HEK293T (cell line): ENCODE measurements around the gene MINAR1.
A peak's percentile ranks its signal among the peaks of the same experiment; 100 is the strongest.

Experiments
- CTCF ChIA-PET: fragments of 350-600 bp; formaldehyde crosslinking; extraction: SDS; loops from one replicate; lab custom pipeline; 2021; ENCODE audit warnings: antibody characterized with exemption, inconsistent platforms; lab: Yijun Ruan, JAX
- POLR2A ChIA-PET: fragments of 350-600 bp; formaldehyde crosslinking; extraction: SDS; loops from one replicate; lab custom pipeline; 2020; ENCODE audit warnings: antibody characterized with exemption, inconsistent platforms; lab: Yijun Ruan, JAX
- DNase-seq: peaks from one replicate; pipeline ENCODE4 v3.0.0; 2012; ENCODE audit warnings: mixed read lengths; ENCODE audit errors: extremely low spot score
- ARNT ChIP-seq: fragments of 450-650 bp; IDR thresholded peaks from 2 replicates; pipeline ENCODE4 v1.6.1; 2017; ENCODE audit warnings: mild to moderate bottlenecking
- BHLHE40 ChIP-seq: fragments of 450-650 bp; IDR thresholded peaks from 2 replicates; pipeline ENCODE4 v1.6.1; 2016; ENCODE audit warnings: mild to moderate bottlenecking, moderate library complexity, borderline replicate concordance
- CTBP1 ChIP-seq: fragments of 450-650 bp; IDR thresholded peaks from 2 replicates; pipeline ENCODE4 v1.6.1; 2016; ENCODE audit warnings: borderline replicate concordance
- ELF4 ChIP-seq: fragments of 450-650 bp; IDR thresholded peaks from 2 replicates; pipeline ENCODE4 v1.6.1; 2017; ENCODE audit warnings: antibody characterized with exemption
- FOXA1 ChIP-seq: fragments of 450-650 bp; IDR thresholded peaks from 2 replicates; pipeline ENCODE4 v1.6.1; 2016; ENCODE audit warnings: mild to moderate bottlenecking
- FOXK2 ChIP-seq: fragments of 450-650 bp; IDR thresholded peaks from 2 replicates; pipeline ENCODE4 v1.6.1; 2016; ENCODE audit warnings: mild to moderate bottlenecking
- FOXM1 ChIP-seq: fragments of 450-650 bp; IDR thresholded peaks from 2 replicates; pipeline ENCODE4 v1.6.1; 2017; ENCODE audit warnings: mild to moderate bottlenecking, borderline replicate concordance
- HDGF ChIP-seq: fragments of 450-650 bp; IDR thresholded peaks from 2 replicates; pipeline ENCODE4 v1.6.1; 2017; ENCODE audit warnings: antibody characterized with exemption, borderline replicate concordance
- L3MBTL2 ChIP-seq: fragments of 450-650 bp; conservative IDR thresholded peaks from 2 replicates; pipeline ENCODE4 v1.6.1; 2016; ENCODE audit warnings: mild to moderate bottlenecking
- LEF1 ChIP-seq: fragments of 450-650 bp; IDR thresholded peaks from 2 replicates; pipeline ENCODE4 v1.6.1; 2017; ENCODE audit warnings: mild to moderate bottlenecking, borderline replicate concordance
- NFRKB ChIP-seq: fragments of 450-650 bp; IDR thresholded peaks from 2 replicates; pipeline ENCODE4 v1.6.1; 2016; ENCODE audit warnings: mild to moderate bottlenecking, moderate library complexity
- SP1 ChIP-seq: fragments of 450-650 bp; IDR thresholded peaks from 2 replicates; pipeline ENCODE4 v1.6.1; 2017
- SUZ12 ChIP-seq: fragments of 450-650 bp; IDR thresholded peaks from 2 replicates; pipeline ENCODE4 v1.6.1; 2016; ENCODE audit warnings: mild to moderate bottlenecking
- TARDBP ChIP-seq: fragments of 450-650 bp; IDR thresholded peaks from 2 replicates; pipeline ENCODE4 v1.6.1; 2016
- ZNF384 ChIP-seq: fragments of 450-650 bp; IDR thresholded peaks from 2 replicates; pipeline ENCODE4 v1.6.1; 2016
- TF ChIP-seq, protein P1 (sequence below): fragments of 450-650 bp; IDR thresholded peaks from 2 replicates; pipeline ENCODE4 v1.6.1; 2016

The MINAR1 gene

DNA sequence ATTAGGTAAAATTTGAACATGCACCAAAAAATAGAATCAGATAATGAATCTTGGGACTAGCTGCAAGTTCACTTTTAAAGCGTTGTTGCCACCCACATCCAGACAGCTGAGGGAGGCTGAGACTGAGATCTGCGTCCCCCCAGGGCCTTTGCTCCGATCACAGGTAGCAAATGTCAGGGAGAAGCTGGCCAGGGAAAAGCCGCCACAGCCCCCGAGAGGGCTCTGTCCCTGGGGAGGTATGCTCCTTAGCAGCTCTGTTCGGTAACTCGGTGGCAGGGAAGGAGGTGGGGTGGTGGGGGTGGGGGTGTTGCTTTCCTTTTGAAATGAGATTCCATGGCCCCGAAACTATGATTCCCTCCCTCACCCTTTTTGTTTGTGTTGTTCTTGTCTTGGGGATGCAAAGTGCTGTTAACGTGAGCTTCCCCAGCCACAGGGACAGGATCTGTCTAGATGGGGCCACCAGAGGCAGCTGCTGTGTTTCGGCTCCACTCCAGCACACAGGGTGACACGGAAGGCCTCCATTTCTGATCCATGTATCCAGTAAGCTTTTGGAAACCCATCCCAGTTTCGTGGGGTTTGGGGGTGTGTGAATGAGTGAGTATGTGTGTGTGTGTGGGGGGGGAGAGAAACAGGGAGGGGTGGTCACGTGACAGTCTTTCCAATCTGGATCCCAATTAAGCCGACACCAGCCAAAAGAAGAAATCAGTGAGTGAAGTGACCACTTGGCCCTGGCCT lies 1.1 kb upstream of the MINAR1 start:
- TF ChIP-seq, protein P1, sequence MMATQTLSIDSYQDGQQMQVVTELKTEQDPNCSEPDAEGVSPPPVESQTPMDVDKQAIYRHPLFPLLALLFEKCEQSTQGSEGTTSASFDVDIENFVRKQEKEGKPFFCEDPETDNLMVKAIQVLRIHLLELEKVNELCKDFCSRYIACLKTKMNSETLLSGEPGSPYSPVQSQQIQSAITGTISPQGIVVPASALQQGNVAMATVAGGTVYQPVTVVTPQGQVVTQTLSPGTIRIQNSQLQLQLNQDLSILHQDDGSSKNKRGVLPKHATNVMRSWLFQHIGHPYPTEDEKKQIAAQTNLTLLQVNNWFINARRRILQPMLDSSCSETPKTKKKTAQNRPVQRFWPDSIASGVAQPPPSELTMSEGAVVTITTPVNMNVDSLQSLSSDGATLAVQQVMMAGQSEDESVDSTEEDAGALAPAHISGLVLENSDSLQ: no peak
- TF ChIP-seq ARNT: no peak
- no peak for TF ChIP-seq LEF1
- TF ChIP-seq FOXK2: no peak
- TF ChIP-seq HDGF: no peak
- no peak for TF ChIP-seq ELF4
- no peak for TF ChIP-seq L3MBTL2
- TF ChIP-seq CTBP1: no peak
- TF ChIP-seq FOXA1: no peak
- TF ChIP-seq TARDBP: no peak
- no peak for TF ChIP-seq SP1
- TF ChIP-seq BHLHE40: no peak
- TF ChIP-seq NFRKB: no peak
- no peak for TF ChIP-seq FOXM1
- no peak for TF ChIP-seq ZNF384
- TF ChIP-seq SUZ12: no peak
- ChIA-PET POLR2A (interaction anchor here (1.0 kb wide), 1 partner anchor 120 kb away, joined by 3 read pairs; the partner anchor contains the start of gene TMED3), CTCF (interaction anchor here (0.7 to 2.5 kb wide), 4 partner anchors 21 to 165 kb away, joined by 3 to 13 read pairs (median 8); no protein-coding TSS in a partner anchor)
- no peak for DNase-seq

DNA sequence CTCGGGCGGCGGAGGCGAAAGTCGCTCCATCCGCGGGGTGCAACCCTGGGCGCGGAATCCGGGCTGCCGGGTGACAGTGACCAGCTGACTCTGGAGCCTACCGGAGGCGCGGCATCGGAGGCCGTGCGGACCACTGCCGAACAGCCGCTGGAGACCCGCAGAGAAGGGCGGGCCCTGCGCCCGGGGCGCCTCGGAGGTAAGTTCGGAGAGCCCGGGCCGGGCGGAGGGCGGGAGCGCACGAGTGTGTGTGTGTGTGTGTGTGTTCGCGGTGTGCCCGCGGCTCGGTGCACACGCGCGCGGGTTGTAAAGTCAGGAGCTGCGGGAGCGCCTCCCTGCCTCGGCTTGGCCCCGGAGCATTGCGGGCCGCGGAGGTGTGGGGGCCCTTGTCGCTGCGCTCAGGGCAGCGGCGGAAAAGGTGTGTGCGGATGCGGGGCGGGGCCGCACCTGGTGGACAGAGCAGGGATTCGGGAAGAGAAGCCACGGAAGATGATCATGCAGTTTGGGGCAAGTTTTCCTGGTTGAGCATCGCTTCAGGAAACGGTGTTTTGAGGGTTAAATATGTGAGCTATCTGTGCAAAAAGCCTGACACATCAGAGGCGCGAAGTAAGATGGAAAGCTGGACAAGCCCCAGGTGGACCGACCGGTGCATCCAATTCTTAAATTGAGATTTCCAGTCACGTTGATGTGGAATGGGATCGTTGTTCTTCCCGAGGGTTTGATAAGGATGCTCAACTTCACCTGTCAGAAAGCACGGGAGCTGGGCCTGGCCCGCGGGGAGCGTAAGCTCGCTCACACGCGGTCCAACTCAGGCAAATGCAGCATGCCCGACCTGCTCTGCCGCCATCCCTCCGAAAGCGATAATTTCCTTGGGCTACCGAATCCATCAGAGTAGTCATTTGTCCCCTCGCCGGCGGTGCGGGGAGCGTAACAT lies 474 bp downstream of the MINAR1 start:
- peak; percentile 49 for DNase-seq
- ChIA-PET CTCF (interaction anchor here (1.5 to 2.5 kb wide), 2 partner anchors 19 to 51 kb away, joined by 5 to 10 read pairs; no protein-coding TSS in a partner anchor), POLR2A (no interaction called here)
- TF ChIP-seq ARNT (no peak), NFRKB (no peak), SP1 (no peak), ZNF384 (no peak), FOXM1 (no peak), FOXA1 (no peak)

DNA sequence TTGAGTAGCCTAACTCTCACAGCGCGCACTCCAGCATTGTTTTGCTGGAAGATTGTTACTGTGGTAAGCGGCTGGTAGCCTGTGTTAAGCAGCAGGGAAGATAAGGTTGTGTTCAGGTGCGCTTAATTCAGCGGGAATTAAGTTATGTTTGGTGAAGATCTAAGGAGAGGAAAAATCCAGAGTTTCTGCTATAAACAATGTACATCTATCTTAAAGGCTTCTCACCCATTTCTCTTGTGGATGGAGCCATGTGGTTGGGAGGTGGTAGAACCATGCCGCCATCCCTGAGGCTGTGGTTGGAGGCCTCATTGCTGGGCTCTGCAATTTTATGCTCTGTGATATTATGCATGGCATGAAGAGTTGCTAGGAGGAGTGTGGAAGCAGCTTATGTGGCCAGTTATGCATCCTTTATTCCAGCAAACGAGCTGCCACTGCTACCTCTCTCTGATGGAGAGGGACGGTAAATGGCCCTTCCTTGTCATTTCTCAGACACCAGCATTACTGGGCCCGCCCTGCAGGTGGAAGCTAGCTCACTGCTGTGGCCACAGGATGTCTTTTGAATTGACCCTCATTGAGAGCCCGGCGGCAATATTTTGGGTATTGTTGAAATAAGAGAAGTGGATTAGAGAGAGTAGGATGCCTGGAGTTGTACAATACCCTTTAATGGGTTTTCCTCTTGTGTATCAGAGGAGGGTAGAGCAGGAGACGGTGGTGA lies 1.3 kb downstream of the MINAR1 start:
- ChIA-PET CTCF (interaction anchor here (0.6 kb wide), 1 partner anchor 51 kb away, joined by 3 read pairs; no protein-coding TSS in a partner anchor), POLR2A (no interaction called here)
- TF ChIP-seq FOXA1 (no peak), ELF4 (no peak), L3MBTL2 (no peak), TARDBP (no peak), FOXK2 (no peak), FOXM1 (no peak), ARNT (no peak), SP1 (no peak), LEF1 (no peak), BHLHE40 (no peak)
- TF ChIP-seq, protein P1: no peak
- peak; percentile 30 for DNase-seq

DNA sequence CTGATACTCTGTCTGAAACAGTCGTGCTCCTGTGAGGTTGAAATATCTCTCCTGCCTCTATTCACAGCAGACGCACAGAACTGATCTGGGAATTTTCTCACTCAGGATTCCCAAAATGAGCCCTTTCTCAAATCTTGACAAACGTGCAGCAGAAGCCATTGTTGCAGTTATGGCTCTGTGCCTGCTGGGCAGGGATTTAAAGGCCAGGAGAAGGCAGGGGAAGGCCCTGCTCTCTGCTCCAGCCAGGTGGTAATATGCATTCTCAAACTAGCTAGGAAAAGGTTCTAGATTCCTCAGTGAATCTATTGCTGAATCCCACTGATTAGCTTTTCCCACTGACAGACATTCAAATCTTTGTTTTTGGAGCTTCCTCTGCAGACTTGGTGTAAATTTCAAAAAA lies 2.2 kb downstream of the MINAR1 start:
- CTCF ChIA-PET: no interaction called here
- DNase-seq: no peak
- POLR2A ChIA-PET: no interaction called here
- TF ChIP-seq ELF4: no peak
- TF ChIP-seq BHLHE40: no peak
- no peak for TF ChIP-seq ZNF384
- no peak for TF ChIP-seq ARNT
- no peak for TF ChIP-seq CTBP1
- TF ChIP-seq L3MBTL2: no peak
- no peak for TF ChIP-seq NFRKB
- TF ChIP-seq FOXM1: no peak
- no peak for TF ChIP-seq LEF1

DNA sequence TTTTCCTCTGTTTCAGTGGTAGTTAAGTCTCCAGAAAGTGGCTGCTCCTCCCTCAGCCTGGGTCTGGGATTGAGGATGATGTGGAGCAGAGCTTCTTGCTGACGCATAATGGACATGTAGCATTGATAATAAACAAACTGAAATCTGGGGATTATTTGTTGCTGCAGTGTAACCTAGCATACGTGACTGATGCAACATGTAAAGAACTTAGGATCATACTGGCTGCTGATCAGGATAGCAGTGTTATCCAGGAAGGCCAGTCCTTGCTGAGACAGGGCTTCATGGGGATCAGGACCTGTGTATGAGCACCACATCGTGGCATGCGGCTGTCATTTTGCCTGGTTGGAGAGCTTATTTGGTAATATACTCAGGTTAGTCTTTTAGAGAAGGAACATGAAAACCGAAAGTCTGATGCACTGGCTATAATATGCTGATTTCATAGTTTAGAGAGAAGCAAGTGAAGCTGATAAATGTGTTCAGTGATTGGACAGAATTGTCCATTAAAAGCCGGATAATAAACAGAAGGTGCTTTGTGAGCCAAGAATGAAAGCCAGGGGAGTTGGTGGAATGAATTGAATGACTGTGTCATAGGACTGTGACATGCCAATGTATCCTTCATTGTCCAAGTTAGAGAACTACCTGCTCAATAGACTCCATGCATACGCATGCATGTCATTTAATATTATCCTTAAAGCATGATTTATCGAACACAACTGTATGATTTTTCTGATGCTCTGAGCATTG lies 4.1 kb downstream of the MINAR1 start:
- DNase-seq: no peak
- POLR2A ChIA-PET: no interaction called here
- no peak for TF ChIP-seq FOXA1
- no peak for TF ChIP-seq ELF4
- no peak for TF ChIP-seq TARDBP
- no peak for TF ChIP-seq ZNF384
- TF ChIP-seq BHLHE40: no peak
- CTCF ChIA-PET: interaction anchor here (0.6 kb wide), 1 partner anchor 160 kb away, joined by 3 read pairs; no protein-coding TSS in a partner anchor
